ENCODE measurements around the gene SNAPC4.
"Not testable (repeated sequence)": the region's sequence is repeated elsewhere in the genome, so short reads cannot be mapped to it uniquely, and the experiment has no call there.

Gene SNAPC4

GRCh38 chr9:136409557-136410455, 9.8 kb upstream of the SNAPC4 start:
- peak overlapping the region; percentile 75 for H3K4me3 ChIP-seq (ENCODE audit: control insufficient read depth, low read depth, low read length)
- peak; percentile 31 for DNase-seq (ENCODE audit: low read depth)
- no peak for TF ChIP-seq CTCF (conservative IDR thresholded peaks at IDR 0.05; ENCODE audit: control insufficient read depth, insufficient read depth, low read depth, low read length)

GRCh38 chr9:136407911-136408310, 7.9 kb upstream of the SNAPC4 start:
- TF ChIP-seq CTCF (conservative IDR thresholded peaks at IDR 0.05; ENCODE audit: control insufficient read depth, insufficient read depth, low read depth, low read length) = no peak

GRCh38 chr9:136407061-136407460, 7.1 kb upstream of the SNAPC4 start:
- not testable (repeated sequence) for DNase-seq (ENCODE audit: low read depth); H3K4me3 ChIP-seq (ENCODE audit: control insufficient read depth, low read depth, low read length)

More at GRCh38 chr9:136407911-136408310, 7.9 kb upstream of the SNAPC4 start:
- DNase-seq (ENCODE audit: low read depth) = no peak
- H3K4me3 ChIP-seq (ENCODE audit: control insufficient read depth, low read depth, low read length) = no peak overlapping the region

- not testable (repeated sequence) for H3K4me3 ChIP-seq (ENCODE audit: control insufficient read depth, low read depth, low read length); DNase-seq (ENCODE audit: low read depth)
These were observed 5.9 kb upstream of the SNAPC4 start for GRCh38 chr9:136405904-136406303.

GRCh38 chr9:136405481-136405880, 5.5 kb upstream of the SNAPC4 start:
- no peak for TF ChIP-seq CTCF (conservative IDR thresholded peaks at IDR 0.05; ENCODE audit: control insufficient read depth, insufficient read depth, low read depth, low read length)
- no peak overlapping the region for H3K4me3 ChIP-seq (ENCODE audit: control insufficient read depth, low read depth, low read length)
- no peak for DNase-seq (ENCODE audit: low read depth)

- DNase-seq (ENCODE audit: low read depth) = no peak
- TF ChIP-seq CTCF (conservative IDR thresholded peaks at IDR 0.05; ENCODE audit: control insufficient read depth, insufficient read depth, low read depth, low read length) = no peak
- H3K4me3 ChIP-seq (ENCODE audit: control insufficient read depth, low read depth, low read length) = no peak overlapping the region
These were observed 4.8 kb upstream of the SNAPC4 start for GRCh38 chr9:136404801-136405136.

GRCh38 chr9:136403915-136404800, 4.2 kb upstream of the SNAPC4 start:
- no peak for DNase-seq (ENCODE audit: low read depth)
- H3K4me3 ChIP-seq (ENCODE audit: control insufficient read depth, low read depth, low read length) = no peak overlapping the region
- TF ChIP-seq CTCF (conservative IDR thresholded peaks at IDR 0.05; ENCODE audit: control insufficient read depth, insufficient read depth, low read depth, low read length) = no peak

All from fibroblast of mammary gland (primary cell).